ENCODE data around the gene KCNIP1.

Gene KCNIP1

GRCh38 chr5:170614720-170615119 lies 110.9 kb downstream of the KCNIP1 start:
- Mint-ChIP-seq H3K4me3 (no peak overlapping the region), H3K27me3 (peaks cover 4% of the 10 kb centered on the region), H3K27ac (no peak overlapping the region), H3K9me3 (no peaks in the 10 kb centered on the region), H3K36me3 (ENCODE audit: low read depth) (no peaks in the 10 kb centered on the region), H3K4me1 (peaks cover 3% of the 10 kb centered on the region)
- DNase-seq (no peak), ATAC-seq (no peak)

DNA sequence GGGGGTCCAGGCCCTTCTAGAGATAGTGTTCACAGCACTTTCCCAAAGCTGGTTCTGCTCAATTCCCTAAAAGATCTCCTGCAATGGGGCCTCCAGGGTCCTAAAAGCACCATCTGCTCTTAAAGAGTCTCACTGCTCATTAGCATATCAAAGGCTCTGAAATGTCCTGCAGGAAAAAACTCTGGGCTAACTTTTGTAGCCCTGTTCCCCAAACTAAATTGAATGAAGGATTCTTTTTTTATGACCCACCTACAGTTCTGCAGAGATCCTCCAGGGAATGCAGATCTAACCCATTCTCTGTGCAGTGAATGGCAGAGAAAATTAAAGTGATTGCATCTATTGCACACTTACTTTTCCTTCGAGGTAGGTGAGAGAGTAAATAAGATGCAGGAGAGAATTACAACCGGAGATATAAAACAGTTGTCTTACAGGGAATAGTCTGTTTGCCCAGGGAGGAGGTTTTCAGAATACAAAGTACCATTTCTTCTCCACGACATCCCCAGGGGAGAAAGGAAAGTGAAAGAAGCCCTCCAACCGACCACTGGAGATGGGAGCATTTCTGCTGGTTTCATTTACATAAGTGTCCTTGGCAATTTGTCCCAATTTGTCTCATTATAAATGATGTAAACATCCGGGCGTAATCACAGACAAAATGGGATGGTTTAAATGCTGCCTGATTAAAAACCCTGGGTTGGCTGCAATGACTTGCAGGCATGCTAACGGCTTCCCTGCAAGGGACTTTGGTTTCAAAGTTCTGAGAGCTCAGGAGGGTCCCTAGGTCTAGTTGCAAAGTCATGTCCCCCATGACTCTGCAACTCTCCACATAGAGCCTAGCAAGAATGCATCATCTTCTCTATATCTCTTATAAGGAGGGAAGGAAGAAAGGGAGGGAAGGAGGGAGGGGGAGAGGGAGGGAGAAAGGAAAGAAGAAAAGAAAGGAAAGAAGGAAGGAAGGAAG lies 114.0 kb downstream of the KCNIP1 start:
- Mint-ChIP-seq H3K27me3 (peaks cover 4% of the 10 kb centered on the region), H3K4me1 (peaks cover 3% of the 10 kb centered on the region), H3K4me3 (no peak overlapping the region), H3K27ac (no peak overlapping the region), H3K36me3 (ENCODE audit: low read depth) (no peaks in the 10 kb centered on the region), H3K9me3 (no peaks in the 10 kb centered on the region)
- ATAC-seq (no peak), DNase-seq (no peak)

DNA sequence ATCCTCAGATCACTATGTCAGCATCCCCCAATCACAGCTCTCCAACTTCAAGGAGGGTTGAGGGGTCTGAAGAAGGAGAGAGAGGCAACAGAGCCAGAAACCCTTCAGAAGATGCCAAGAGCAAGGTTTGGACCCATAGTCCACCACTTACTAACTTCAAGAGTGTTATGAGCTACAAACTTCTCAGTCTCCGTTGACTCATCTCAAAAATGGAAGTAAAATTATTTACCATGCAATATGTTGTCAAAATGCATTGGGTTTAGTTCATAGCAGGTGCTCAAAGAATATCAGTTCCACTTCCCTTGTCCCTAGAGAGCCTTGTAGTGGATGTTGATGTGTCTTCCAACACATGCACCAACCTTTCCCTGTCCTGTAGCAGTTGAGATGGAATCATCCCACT lies 116.0 kb downstream of the KCNIP1 start:
- no peak for DNase-seq
- Mint-ChIP-seq H3K27ac (no peak overlapping the region), H3K9me3 (no peaks in the 10 kb centered on the region), H3K36me3 (ENCODE audit: low read depth) (no peaks in the 10 kb centered on the region), H3K27me3 (no peaks in the 10 kb centered on the region), H3K4me3 (no peak overlapping the region), H3K4me1 (peaks cover 3% of the 10 kb centered on the region)
- ATAC-seq = peak; percentile 17

- ATAC-seq (no peak), DNase-seq (no peak)
- H3K27me3 Mint-ChIP-seq = no peaks in the 10 kb centered on the region
- H3K4me1 Mint-ChIP-seq = no peaks in the 10 kb centered on the region
- H3K36me3 Mint-ChIP-seq (ENCODE audit: low read depth) = no peaks in the 10 kb centered on the region
- H3K9me3 Mint-ChIP-seq = no peaks in the 10 kb centered on the region
- H3K27ac Mint-ChIP-seq = no peak overlapping the region
- no peak overlapping the region for H3K4me3 Mint-ChIP-seq
Observed at GRCh38 chr5:170622933-170623332, 119.1 kb downstream of the KCNIP1 start.

- no peaks in the 10 kb centered on the region for H3K4me1 Mint-ChIP-seq
- H3K27me3 Mint-ChIP-seq = no peaks in the 10 kb centered on the region
- DNase-seq (peak; percentile 60), ATAC-seq (peak; percentile 53)
- H3K36me3 Mint-ChIP-seq (ENCODE audit: low read depth) = no peaks in the 10 kb centered on the region
- no peak overlapping the region for H3K27ac Mint-ChIP-seq
- H3K9me3 Mint-ChIP-seq = no peaks in the 10 kb centered on the region
- H3K4me3 Mint-ChIP-seq = no peak overlapping the region
Observed at GRCh38 chr5:170623576-170624181, 119.9 kb downstream of the KCNIP1 start.

DNA sequence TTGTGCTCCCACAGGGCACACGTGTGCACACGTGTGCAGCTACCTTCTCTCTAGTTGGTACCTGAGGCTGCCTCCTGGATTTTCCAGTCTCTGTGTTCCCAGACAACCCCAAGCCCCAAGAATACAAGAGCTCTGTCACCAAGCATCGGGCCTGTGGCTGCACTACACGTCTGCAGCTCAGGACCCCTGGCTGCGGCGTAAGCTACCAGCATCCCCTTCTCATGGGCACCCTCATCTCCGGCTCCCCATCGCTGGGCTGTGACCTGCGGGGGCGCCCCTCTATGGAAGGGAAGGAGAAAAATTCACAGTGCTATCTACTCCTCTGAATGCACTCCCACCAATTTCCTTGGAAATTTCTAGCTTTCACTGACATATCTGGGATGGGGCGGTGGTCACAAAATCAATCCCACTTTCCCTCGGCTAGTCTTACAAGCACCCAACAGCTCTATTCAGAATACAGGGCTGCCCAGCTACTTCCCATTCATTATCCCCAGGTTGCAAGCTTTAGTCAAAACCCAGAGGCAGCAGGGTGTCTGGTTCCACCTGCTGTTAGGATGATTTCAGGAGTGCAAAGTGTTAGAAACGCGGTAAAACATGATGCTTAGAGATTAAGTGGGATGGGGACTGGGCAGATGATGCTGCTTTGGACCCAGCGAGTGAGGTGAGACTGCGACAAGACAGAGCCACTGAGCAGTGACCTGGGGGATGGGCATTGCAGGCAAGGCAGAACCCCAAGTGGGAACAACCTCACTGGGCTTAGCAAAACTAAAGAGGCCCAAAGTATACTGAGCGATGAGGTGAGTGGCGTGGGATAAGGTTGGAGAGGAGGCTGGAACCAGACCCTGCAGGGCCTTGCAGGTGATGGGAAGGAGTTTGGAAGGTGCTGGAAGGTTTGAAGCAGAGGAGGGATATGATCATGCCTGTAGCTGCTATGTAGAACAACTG lies 121.7 kb downstream of the KCNIP1 start:
- no peak overlapping the region for H3K27ac Mint-ChIP-seq
- H3K36me3 Mint-ChIP-seq (ENCODE audit: low read depth) = no peaks in the 10 kb centered on the region
- no peaks in the 10 kb centered on the region for H3K27me3 Mint-ChIP-seq
- no peaks in the 10 kb centered on the region for H3K9me3 Mint-ChIP-seq
- H3K4me3 Mint-ChIP-seq = no peak overlapping the region
- DNase-seq (no peak), ATAC-seq (no peak)
- no peaks in the 10 kb centered on the region for H3K4me1 Mint-ChIP-seq

GRCh38 chr5:170626507-170627150 lies 122.8 kb downstream of the KCNIP1 start:
- Mint-ChIP-seq H3K36me3 (ENCODE audit: low read depth) (no peaks in the 10 kb centered on the region), H3K4me3 (no peak overlapping the region)
- no peak for ATAC-seq

GRCh38 chr5:170627271-170627670 lies 123.5 kb downstream of the KCNIP1 start:
- Mint-ChIP-seq H3K4me1 (no peaks in the 10 kb centered on the region), H3K27ac (no peak overlapping the region), H3K4me3 (no peak overlapping the region), H3K9me3 (no peaks in the 10 kb centered on the region), H3K27me3 (no peaks in the 10 kb centered on the region), H3K36me3 (ENCODE audit: low read depth) (no peaks in the 10 kb centered on the region)
- DNase-seq = no peak
- ATAC-seq = no peak

More at GRCh38 chr5:170626507-170627150, 122.8 kb downstream of the KCNIP1 start:
- Mint-ChIP-seq H3K4me1 (no peaks in the 10 kb centered on the region), H3K9me3 (no peaks in the 10 kb centered on the region), H3K27me3 (no peaks in the 10 kb centered on the region), H3K27ac (no peak overlapping the region)
- DNase-seq = no peak

GRCh38 chr5:170628028-170628427 lies 124.2 kb downstream of the KCNIP1 start:
- H3K36me3 Mint-ChIP-seq (ENCODE audit: low read depth) = no peaks in the 10 kb centered on the region
- H3K9me3 Mint-ChIP-seq = no peaks in the 10 kb centered on the region
- ATAC-seq = no peak
- peaks cover 1% of the 10 kb centered on the region for H3K27me3 Mint-ChIP-seq
- peaks cover 1% of the 10 kb centered on the region for H3K4me1 Mint-ChIP-seq
- no peak for DNase-seq
- no peak overlapping the region for H3K4me3 Mint-ChIP-seq
- no peak overlapping the region for H3K27ac Mint-ChIP-seq

DNA sequence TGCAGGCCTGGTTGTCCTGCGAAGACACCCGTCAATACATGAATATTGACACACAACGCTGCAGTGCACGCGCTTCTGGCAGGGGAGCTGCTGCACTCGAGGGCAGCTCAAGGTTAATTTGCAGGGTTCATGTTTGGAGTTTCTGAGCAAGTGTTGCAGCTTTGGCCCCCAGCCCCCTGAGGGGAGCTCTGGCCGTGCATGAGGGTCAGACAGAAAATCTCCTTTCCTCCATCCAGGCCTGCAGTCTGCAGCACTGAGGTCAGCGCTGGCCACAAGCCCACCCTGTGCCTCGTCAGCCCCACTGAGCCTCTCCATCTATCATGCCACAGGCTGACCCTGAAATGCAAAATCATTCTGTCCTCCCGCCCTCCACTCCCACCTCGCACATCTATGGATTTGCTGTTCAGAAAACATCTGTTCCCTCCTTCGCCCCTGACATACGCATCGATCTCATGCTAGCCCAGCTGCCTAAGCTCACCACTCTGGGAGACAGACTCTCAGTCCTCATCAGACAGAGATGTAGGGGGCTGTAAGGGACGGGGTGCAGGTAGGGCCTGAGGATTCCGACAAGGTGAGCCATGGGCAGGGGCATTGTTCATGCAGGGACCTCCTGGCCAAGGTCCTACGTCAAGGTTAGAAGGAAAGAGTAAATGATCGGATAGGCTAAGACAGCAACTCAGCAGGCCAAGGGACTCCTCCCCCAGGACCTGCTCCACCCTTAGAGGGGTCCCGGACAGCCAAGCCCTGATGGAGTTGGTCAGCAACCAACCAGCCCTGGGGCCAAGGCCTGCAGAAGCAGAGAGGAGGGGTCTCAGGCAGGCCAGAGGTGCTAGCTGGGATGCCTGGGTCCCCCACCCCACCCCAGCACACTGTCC lies 125.1 kb downstream of the KCNIP1 start:
- no peaks in the 10 kb centered on the region for H3K36me3 Mint-ChIP-seq (ENCODE audit: low read depth)
- peaks cover 9% of the 10 kb centered on the region for H3K4me1 Mint-ChIP-seq
- no peak overlapping the region for H3K4me3 Mint-ChIP-seq
- H3K27me3 Mint-ChIP-seq = peaks cover 2% of the 10 kb centered on the region
- no peak for ATAC-seq
- H3K27ac Mint-ChIP-seq = no peak overlapping the region
- H3K9me3 Mint-ChIP-seq = no peaks in the 10 kb centered on the region
- DNase-seq = no peak

DNA sequence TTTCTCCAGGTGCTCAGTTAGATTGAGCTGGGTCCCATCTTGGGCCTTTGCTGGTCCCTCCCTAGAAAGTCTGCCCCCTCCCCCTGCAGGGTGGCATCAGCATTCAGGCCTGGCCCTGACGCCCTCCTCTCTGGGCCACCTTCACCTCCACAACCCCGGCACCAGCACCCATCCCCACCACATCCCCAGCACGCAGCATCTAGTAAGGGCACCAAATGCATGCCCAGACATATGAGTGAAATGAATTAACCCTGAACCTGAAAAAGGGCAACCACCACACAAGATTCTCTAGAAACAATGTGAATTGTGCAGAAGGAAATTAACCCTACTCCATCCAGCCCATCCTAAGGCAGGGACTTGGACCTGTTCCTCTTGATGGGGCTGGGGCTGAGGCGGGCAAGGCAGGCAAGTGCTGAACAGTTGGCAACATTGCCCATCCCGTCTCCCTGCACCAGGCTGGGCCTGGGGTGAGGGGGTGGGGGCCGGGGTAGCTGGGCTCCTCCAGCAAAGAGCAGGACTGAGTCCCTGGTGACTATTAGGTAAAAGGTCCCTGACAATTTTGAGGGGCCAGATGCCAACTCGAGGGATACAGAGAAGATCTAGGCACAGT lies 125.9 kb downstream of the KCNIP1 start:
- ATAC-seq (no peak), DNase-seq (no peak)
- H3K4me3 Mint-ChIP-seq = no peak overlapping the region
- peaks cover 13% of the 10 kb centered on the region for H3K4me1 Mint-ChIP-seq
- H3K36me3 Mint-ChIP-seq (ENCODE audit: low read depth) = no peaks in the 10 kb centered on the region
- no peaks in the 10 kb centered on the region for H3K9me3 Mint-ChIP-seq
- H3K27me3 Mint-ChIP-seq = peaks cover 6% of the 10 kb centered on the region
- H3K27ac Mint-ChIP-seq = no peak overlapping the region

GRCh38 chr5:170630226-170630625 lies 126.4 kb downstream of the KCNIP1 start:
- Mint-ChIP-seq H3K9me3 (no peaks in the 10 kb centered on the region), H3K27me3 (peaks cover 6% of the 10 kb centered on the region), H3K4me1 (peaks cover 13% of the 10 kb centered on the region), H3K4me3 (no peak overlapping the region), H3K36me3 (ENCODE audit: low read depth) (no peaks in the 10 kb centered on the region), H3K27ac (no peak overlapping the region)
- no peak for DNase-seq
- no peak for ATAC-seq

DNA sequence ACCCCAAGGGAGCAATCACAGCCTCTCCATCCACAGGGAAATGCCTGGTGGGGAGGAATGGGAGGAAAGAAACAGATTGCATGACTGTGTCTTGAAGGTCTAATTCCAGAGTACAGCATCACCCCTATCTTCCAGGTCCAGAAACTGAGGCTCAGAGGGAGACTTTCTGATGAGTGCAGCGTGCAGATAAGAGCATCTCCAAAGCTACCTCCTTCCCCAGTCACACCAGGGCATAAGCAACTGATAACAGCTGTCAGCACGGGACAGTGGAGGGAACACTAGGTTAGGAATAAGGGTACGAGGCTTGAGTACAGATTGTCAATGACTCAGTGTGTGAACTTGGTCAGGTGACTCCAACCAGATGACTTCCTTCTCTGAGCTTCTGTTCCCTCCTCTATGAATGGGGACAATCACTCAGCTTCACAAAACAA lies 126.9 kb downstream of the KCNIP1 start:
- Mint-ChIP-seq H3K27me3 (peaks cover 6% of the 10 kb centered on the region), H3K36me3 (ENCODE audit: low read depth) (no peaks in the 10 kb centered on the region), H3K4me3 (no peak overlapping the region), H3K4me1 (peaks cover 13% of the 10 kb centered on the region), H3K9me3 (no peaks in the 10 kb centered on the region), H3K27ac (no peak overlapping the region)
- ATAC-seq (no peak), DNase-seq (no peak)
